Loucy (cell line): Measurements from ENCODE around the gene ZNF320.

Experiments
- EZH2phosphoT487 ChIP-seq: fragments of 200-600 bp; IDR thresholded peaks from 2 replicates; pipeline ENCODE4 v1.6.1; 2018; ENCODE audit warnings: antibody characterized with exemption, mild to moderate bottlenecking, moderate library complexity, borderline replicate concordance
- TF ChIP-seq, protein P1 (sequence below): fragments of 200-600 bp; sonication (generic); conservative IDR thresholded peaks from 2 replicates; pipeline ENCODE4 v1.5.1; 2014; ENCODE audit warnings: mild to moderate bottlenecking, antibody characterized with exemption, low read length

DNA sequence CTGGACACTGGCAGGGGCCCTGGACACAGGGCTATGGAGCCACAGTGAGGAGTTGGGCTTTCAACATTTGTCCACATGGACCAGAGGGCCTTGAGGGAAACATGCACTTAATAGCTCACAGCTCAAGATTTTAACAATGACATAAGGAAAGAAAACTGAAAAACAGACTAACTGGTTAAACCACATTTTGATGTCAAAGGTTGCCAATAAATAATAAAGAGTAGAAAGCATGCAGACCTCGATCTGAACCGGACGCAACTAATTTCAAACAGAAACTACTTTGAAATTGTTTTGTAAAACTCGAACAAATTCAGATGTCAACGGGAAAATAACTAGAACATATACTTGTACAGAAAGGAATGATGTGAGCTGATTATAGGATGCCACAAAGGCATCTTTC lies 41.3 kb upstream of the ZNF320 start:
- TF ChIP-seq, protein P1, sequence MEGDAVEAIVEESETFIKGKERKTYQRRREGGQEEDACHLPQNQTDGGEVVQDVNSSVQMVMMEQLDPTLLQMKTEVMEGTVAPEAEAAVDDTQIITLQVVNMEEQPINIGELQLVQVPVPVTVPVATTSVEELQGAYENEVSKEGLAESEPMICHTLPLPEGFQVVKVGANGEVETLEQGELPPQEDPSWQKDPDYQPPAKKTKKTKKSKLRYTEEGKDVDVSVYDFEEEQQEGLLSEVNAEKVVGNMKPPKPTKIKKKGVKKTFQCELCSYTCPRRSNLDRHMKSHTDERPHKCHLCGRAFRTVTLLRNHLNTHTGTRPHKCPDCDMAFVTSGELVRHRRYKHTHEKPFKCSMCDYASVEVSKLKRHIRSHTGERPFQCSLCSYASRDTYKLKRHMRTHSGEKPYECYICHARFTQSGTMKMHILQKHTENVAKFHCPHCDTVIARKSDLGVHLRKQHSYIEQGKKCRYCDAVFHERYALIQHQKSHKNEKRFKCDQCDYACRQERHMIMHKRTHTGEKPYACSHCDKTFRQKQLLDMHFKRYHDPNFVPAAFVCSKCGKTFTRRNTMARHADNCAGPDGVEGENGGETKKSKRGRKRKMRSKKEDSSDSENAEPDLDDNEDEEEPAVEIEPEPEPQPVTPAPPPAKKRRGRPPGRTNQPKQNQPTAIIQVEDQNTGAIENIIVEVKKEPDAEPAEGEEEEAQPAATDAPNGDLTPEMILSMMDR, result no peak
- TF ChIP-seq EZH2phosphoT487, result no peak
